GM19324 (cell line): ENCODE results near the gene BEND7.
"Not testable (repeated sequence)": the region's sequence is repeated elsewhere in the genome, so short reads cannot be mapped to it uniquely, and the experiment has no call there.

Experiments
- ATAC-seq: cut with Tn5 transposase; IDR thresholded peaks from one replicate; pipeline ENCODE4 v1.9.1; 2021; ENCODE audit warnings: mild to moderate bottlenecking, moderate library complexity; ENCODE audit not compliant: unreplicated experiment, low FRiP score

Gene BEND7

GRCh38 chr10:13528875-13529713, at the start of gene BEND7:
Gene BEND7 (minus strand): TSS chr10:13529014. CDS start chr10:13528533, 481 bp downstream.
- no peak for ATAC-seq

GRCh38 chr10:13573960-13574359, 45.1 kb upstream of the BEND7 start:
- ATAC-seq: no peak

- no peak for ATAC-seq
Observed at GRCh38 chr10:13571541-13571940, 42.7 kb upstream of the BEND7 start.

- no peak for ATAC-seq
Observed at GRCh38 chr10:13567030-13567429, 38.2 kb upstream of the BEND7 start.

GRCh38 chr10:13564576-13564975, 35.8 kb upstream of the BEND7 start:
- no peak for ATAC-seq

GRCh38 chr10:13563481-13564445, 34.9 kb upstream of the BEND7 start:
- ATAC-seq: no peak

- no peak for ATAC-seq
Observed at GRCh38 chr10:13560597-13560996, 31.8 kb upstream of the BEND7 start.

GRCh38 chr10:13559124-13559700, 30.4 kb upstream of the BEND7 start:
- ATAC-seq: no peak

GRCh38 chr10:13555884-13556510, 27.2 kb upstream of the BEND7 start:
- no peak for ATAC-seq

- no peak for ATAC-seq
Observed at GRCh38 chr10:13550802-13551201, 22.0 kb upstream of the BEND7 start.

GRCh38 chr10:13542533-13542932, 13.7 kb upstream of the BEND7 start:
- ATAC-seq: no peak

- ATAC-seq: not testable (repeated sequence)
Observed at GRCh38 chr10:13537985-13538384, 9.2 kb upstream of the BEND7 start.

- ATAC-seq: no peak
Observed at GRCh38 chr10:13536674-13537366, 8.0 kb upstream of the BEND7 start.

- no peak for ATAC-seq
Observed at GRCh38 chr10:13535346-13535745, 6.5 kb upstream of the BEND7 start.

GRCh38 chr10:13529714-13529973, 830 bp upstream of the BEND7 start:
- ATAC-seq: no peak

- no peak for ATAC-seq
Observed at GRCh38 chr10:13528123-13528874, 515 bp downstream of the BEND7 start.

- no peak for ATAC-seq
Observed at GRCh38 chr10:13527864-13528122, 1.0 kb downstream of the BEND7 start.

GRCh38 chr10:13526948-13527863, 1.6 kb downstream of the BEND7 start:
- no peak for ATAC-seq

- no peak for ATAC-seq
Observed at GRCh38 chr10:13525663-13526062, 3.2 kb downstream of the BEND7 start.
